Mesothelial cell of epicardium (in vitro differentiated cells): ENCODE results near the gene GPC6. TPM values are rescaled to one million over a fixed set of nuclear protein-coding genes. Genes with fewer than 3 reads are reported as not detected.
A peak's percentile ranks its signal among the peaks of the same experiment; 100 is the strongest.

Experiments
- DNase-seq, 2 experiments: peaks; one replicate each; pipeline ENCODE4 v3.0.0; 2021; ENCODE audit warnings: low spot score in 2 of 2; ENCODE audit not compliant: unreplicated experiment in 2 of 2
- H3K27ac Mint-ChIP-seq: 2 replicates; pipeline ENCODE4 v1.8.0; 2021; ENCODE audit warnings: mixed read lengths
- H3K27me3 Mint-ChIP-seq: 2 replicates; pipeline ENCODE4 v1.8.0; 2021; ENCODE audit warnings: low read depth, mixed read lengths
- H3K36me3 Mint-ChIP-seq: 2 replicates; pipeline ENCODE4 v1.8.0; 2021; ENCODE audit warnings: mixed read lengths
- H3K4me1 Mint-ChIP-seq: 2 replicates; pipeline ENCODE4 v1.8.0; 2021; ENCODE audit warnings: mixed read lengths
- H3K4me3 Mint-ChIP-seq: 2 replicates; pipeline ENCODE4 v1.8.0; 2021; ENCODE audit warnings: mild to moderate bottlenecking, moderate library complexity, mixed read lengths
- H3K9me3 Mint-ChIP-seq: 2 replicates; pipeline ENCODE4 v1.8.0; 2021; ENCODE audit warnings: mixed read lengths
- CTCF ChIP-seq: fragments of 200-600 bp; sonication (generic); IDR thresholded peaks from one replicate; pipeline ENCODE4 v1.5.0; 2021; ENCODE audit warnings: antibody characterized with exemption; ENCODE audit not compliant: unreplicated experiment
- total RNA-seq: library from RNA; stranded (reverse); gene quantifications from 3 replicates; pipeline ENCODE4 v1.2.1, GENCODE V29; 2021

GPC6 gene
- total RNA-seq, 1 donor from 2014 or later = 112 TPM

- no peaks in the 10 kb centered on the region for H3K9me3 Mint-ChIP-seq
- H3K4me1 Mint-ChIP-seq = peaks cover 24% of the 10 kb centered on the region
- DNase-seq = no peak
- no peak for TF ChIP-seq CTCF
- H3K4me3 Mint-ChIP-seq = no peak overlapping the region
- H3K27me3 Mint-ChIP-seq = no peaks in the 10 kb centered on the region
- no peak overlapping the region for H3K27ac Mint-ChIP-seq
- peaks cover 2% of the 10 kb centered on the region for H3K36me3 Mint-ChIP-seq
Observed at GRCh38 chr13:94303644-94304174, 1077.1 kb downstream of the GPC6 start.

- TF ChIP-seq CTCF = no peak
- Mint-ChIP-seq H3K27ac (no peak overlapping the region), H3K9me3 (no peaks in the 10 kb centered on the region), H3K36me3 (peaks cover 4% of the 10 kb centered on the region), H3K4me1 (peaks cover 26% of the 10 kb centered on the region), H3K4me3 (no peak overlapping the region), H3K27me3 (no peaks in the 10 kb centered on the region)
- DNase-seq = no peak
Observed at GRCh38 chr13:94305033-94305432, 1078.4 kb downstream of the GPC6 start.

GRCh38 chr13:94305463-94305862 is 1078.9 kb downstream of the GPC6 start:
- Mint-ChIP-seq H3K4me3 (no peak overlapping the region), H3K36me3 (peaks cover 4% of the 10 kb centered on the region), H3K4me1 (peaks cover 28% of the 10 kb centered on the region), H3K27me3 (no peaks in the 10 kb centered on the region), H3K27ac (no peak overlapping the region), H3K9me3 (no peaks in the 10 kb centered on the region)
- DNase-seq = no peak
- TF ChIP-seq CTCF = no peak

- Mint-ChIP-seq H3K4me1 (peaks cover 31% of the 10 kb centered on the region), H3K9me3 (no peaks in the 10 kb centered on the region), H3K27ac (no peak overlapping the region), H3K27me3 (no peaks in the 10 kb centered on the region), H3K4me3 (no peak overlapping the region), H3K36me3 (peaks cover 4% of the 10 kb centered on the region)
- no peak for TF ChIP-seq CTCF
- no peak for DNase-seq
Observed at GRCh38 chr13:94305934-94306333, 1079.3 kb downstream of the GPC6 start.

- H3K27me3 Mint-ChIP-seq = no peaks in the 10 kb centered on the region
- no peak for DNase-seq
- peaks cover 35% of the 10 kb centered on the region for H3K4me1 Mint-ChIP-seq
- H3K4me3 Mint-ChIP-seq = no peak overlapping the region
- H3K9me3 Mint-ChIP-seq = no peaks in the 10 kb centered on the region
- no peak overlapping the region for H3K27ac Mint-ChIP-seq
- H3K36me3 Mint-ChIP-seq = peaks cover 8% of the 10 kb centered on the region
- no peak for TF ChIP-seq CTCF
Observed at GRCh38 chr13:94308832-94309231, 1082.2 kb downstream of the GPC6 start.

- H3K27ac Mint-ChIP-seq = peak overlapping the region; percentile 12
- H3K4me3 Mint-ChIP-seq = no peak overlapping the region
- DNase-seq = no peak
- H3K9me3 Mint-ChIP-seq = no peaks in the 10 kb centered on the region
- no peak for TF ChIP-seq CTCF
- H3K36me3 Mint-ChIP-seq = peaks cover 8% of the 10 kb centered on the region
- H3K27me3 Mint-ChIP-seq = no peaks in the 10 kb centered on the region
- H3K4me1 Mint-ChIP-seq = peaks cover 28% of the 10 kb centered on the region
Observed at GRCh38 chr13:94309576-94309975, 1083.0 kb downstream of the GPC6 start.
